HG03060 (cell line): ENCODE measurements around the gene ADGB.
"Not testable (repeated sequence)": the region's sequence is repeated elsewhere in the genome, so short reads cannot be mapped to it uniquely, and the experiment has no call there.

ENCODE experiments used
- ATAC-seq: cut with Tn5 transposase; IDR thresholded peaks from one replicate; pipeline ENCODE4 v1.9.1; 2021; ENCODE audit warnings: low read depth, moderate number of reproducible peaks; ENCODE audit not compliant: unreplicated experiment

The ADGB gene

GRCh38 chr6:146598772-146599405 is at the start of gene ADGB:
Gene ADGB, plus strand, starts transcription at chr6:146598972. Its CDS starts 69 bp downstream, at chr6:146599041.
- no peak for ATAC-seq

- no peak for ATAC-seq
Measured at GRCh38 chr6:146550911-146551310, 47.9 kb upstream of the ADGB start.

- ATAC-seq: no peak
Measured at GRCh38 chr6:146551545-146551944, 47.2 kb upstream of the ADGB start.

GRCh38 chr6:146553377-146554135 is 45.2 kb upstream of the ADGB start:
- no peak for ATAC-seq

- ATAC-seq: no peak
Measured at GRCh38 chr6:146560607-146561006, 38.2 kb upstream of the ADGB start.

- not testable (repeated sequence) for ATAC-seq
Measured at GRCh38 chr6:146566661-146567060, 32.1 kb upstream of the ADGB start.

GRCh38 chr6:146568619-146569018 is 30.2 kb upstream of the ADGB start:
- ATAC-seq: not testable (repeated sequence)

GRCh38 chr6:146574211-146574610 is 24.6 kb upstream of the ADGB start:
- ATAC-seq: no peak

GRCh38 chr6:146578054-146578453 is 20.7 kb upstream of the ADGB start:
- ATAC-seq: no peak

GRCh38 chr6:146581968-146582367 is 16.8 kb upstream of the ADGB start:
- ATAC-seq: no peak

GRCh38 chr6:146582857-146583256 is 15.9 kb upstream of the ADGB start:
- ATAC-seq: no peak

- no peak for ATAC-seq
Measured at GRCh38 chr6:146583966-146584365, 14.8 kb upstream of the ADGB start.

GRCh38 chr6:146587459-146587858 is 11.3 kb upstream of the ADGB start:
- ATAC-seq: no peak

- ATAC-seq: no peak
Measured at GRCh38 chr6:146590492-146590891, 8.3 kb upstream of the ADGB start.

GRCh38 chr6:146592451-146592850 is 6.3 kb upstream of the ADGB start:
- no peak for ATAC-seq

GRCh38 chr6:146593986-146594385 is 4.8 kb upstream of the ADGB start:
- no peak for ATAC-seq

GRCh38 chr6:146594495-146594894 is 4.3 kb upstream of the ADGB start:
- no peak for ATAC-seq

- no peak for ATAC-seq
Measured at GRCh38 chr6:146595972-146596731, 2.6 kb upstream of the ADGB start.

- ATAC-seq: no peak
Measured at GRCh38 chr6:146601352-146601751, 2.6 kb downstream of the ADGB start.

- no peak for ATAC-seq
Measured at GRCh38 chr6:146602526-146602925, 3.8 kb downstream of the ADGB start.

- no peak for ATAC-seq
Measured at GRCh38 chr6:146613947-146614346, 15.2 kb downstream of the ADGB start.
